GM12875 (cell line): ENCODE data around the gene CR1.
"Not testable (repeated sequence)": the region's sequence is repeated elsewhere in the genome, so short reads cannot be mapped to it uniquely, and the experiment has no call there.

ENCODE experiments used
- H3K4me3 ChIP-seq: one replicate; pipeline ENCODE4 v1.5.1; 2011; ENCODE audit warnings: low read depth, low read length, control low read depth
- CTCF ChIP-seq: IDR thresholded peaks from 2 replicates; pipeline ENCODE4 v1.5.1; 2011; ENCODE audit warnings: low read depth, mild to moderate bottlenecking, control low read depth, inconsistent platforms, low read length, moderate library complexity, borderline replicate concordance; ENCODE audit not compliant: insufficient read depth

Gene CR1

GRCh38 chr1:207628776-207629175 lies 132.8 kb downstream of the CR1 start:
- H3K4me3 ChIP-seq = no peak overlapping the region
- TF ChIP-seq CTCF = no peak

- no peak overlapping the region for H3K4me3 ChIP-seq
- no peak for TF ChIP-seq CTCF
These were observed 135.2 kb downstream of the CR1 start for GRCh38 chr1:207631137-207631536.

GRCh38 chr1:207633226-207633625 lies 137.3 kb downstream of the CR1 start:
- H3K4me3 ChIP-seq = no peak overlapping the region
- no peak for TF ChIP-seq CTCF

GRCh38 chr1:207633699-207634289 lies 137.8 kb downstream of the CR1 start:
- H3K4me3 ChIP-seq = not testable (repeated sequence)

GRCh38 chr1:207634293-207634692 lies 138.3 kb downstream of the CR1 start:
- H3K4me3 ChIP-seq = not testable (repeated sequence)

- H3K4me3 ChIP-seq = not testable (repeated sequence)
These were observed 139.7 kb downstream of the CR1 start for GRCh38 chr1:207635569-207636186.

- H3K4me3 ChIP-seq = not testable (repeated sequence)
These were observed 142.7 kb downstream of the CR1 start for GRCh38 chr1:207638487-207639145.

- not testable (repeated sequence) for H3K4me3 ChIP-seq
These were observed 143.4 kb downstream of the CR1 start for GRCh38 chr1:207639362-207639761.

GRCh38 chr1:207644166-207644851 lies 148.4 kb downstream of the CR1 start:
- no peak overlapping the region for H3K4me3 ChIP-seq
- TF ChIP-seq CTCF = no peak
